GM21423 (cell line): ENCODE results near the gene TOP1.

Experiments used
- ATAC-seq: cut with Tn5 transposase; IDR thresholded peaks from one replicate; pipeline ENCODE4 v1.9.1; 2021; ENCODE audit warnings: mild to moderate bottlenecking, moderate library complexity; ENCODE audit not compliant: unreplicated experiment

TOP1 gene

GRCh38 chr20:41032271-41032670 lies 3.6 kb downstream of the TOP1 start:
- no peak for ATAC-seq

GRCh38 chr20:41034239-41034638 lies 5.6 kb downstream of the TOP1 start:
- ATAC-seq: no peak

- ATAC-seq: no peak
Measured at GRCh38 chr20:41035207-41035606, 6.6 kb downstream of the TOP1 start.

GRCh38 chr20:41037179-41037578 lies 8.6 kb downstream of the TOP1 start:
- no peak for ATAC-seq

- no peak for ATAC-seq
Measured at GRCh38 chr20:41038149-41038877, 9.7 kb downstream of the TOP1 start.

- ATAC-seq: peak; percentile 80
Measured at GRCh38 chr20:41038878-41039404, 10.3 kb downstream of the TOP1 start.

- no peak for ATAC-seq
Measured at GRCh38 chr20:41040855-41041254, 12.2 kb downstream of the TOP1 start.

GRCh38 chr20:41041693-41042092 lies 13.1 kb downstream of the TOP1 start:
- no peak for ATAC-seq

GRCh38 chr20:41044409-41045062 lies 15.9 kb downstream of the TOP1 start:
- ATAC-seq: no peak

- no peak for ATAC-seq
Measured at GRCh38 chr20:41045671-41046070, 17.0 kb downstream of the TOP1 start.

GRCh38 chr20:41046716-41047115 lies 18.1 kb downstream of the TOP1 start:
- ATAC-seq: no peak

- ATAC-seq: no peak
Measured at GRCh38 chr20:41047279-41047974, 18.8 kb downstream of the TOP1 start.

- no peak for ATAC-seq
Measured at GRCh38 chr20:41047975-41048305, 19.3 kb downstream of the TOP1 start.

- ATAC-seq: no peak
Measured at GRCh38 chr20:41048461-41049301, 20.1 kb downstream of the TOP1 start.

GRCh38 chr20:41049451-41049850 lies 20.8 kb downstream of the TOP1 start:
- no peak for ATAC-seq

- ATAC-seq: no peak
Measured at GRCh38 chr20:41050361-41051008, 21.9 kb downstream of the TOP1 start.

GRCh38 chr20:41051009-41051825 lies 22.6 kb downstream of the TOP1 start:
- no peak for ATAC-seq

GRCh38 chr20:41052742-41053419 lies 24.3 kb downstream of the TOP1 start:
- no peak for ATAC-seq
